Fibroblast of skin of scalp (primary cell): ENCODE measurements around the gene ARHGEF28.
A peak's percentile ranks its signal among the peaks of the same experiment; 100 is the strongest.

Experiments
- DNase-seq: peaks from one replicate; pipeline ENCODE4 v3.0.0-alpha.2; 2013

ARHGEF28 gene

GRCh38 chr5:73903169-73903568 lies 277.2 kb downstream of the ARHGEF28 start:
- DNase-seq = no peak

- no peak for DNase-seq
Observed at GRCh38 chr5:73906277-73906676, 280.3 kb downstream of the ARHGEF28 start.

- no peak for DNase-seq
Observed at GRCh38 chr5:73907164-73907563, 281.2 kb downstream of the ARHGEF28 start.

- no peak for DNase-seq
Observed at GRCh38 chr5:73908395-73908794, 282.4 kb downstream of the ARHGEF28 start.

GRCh38 chr5:73908846-73909245 lies 282.9 kb downstream of the ARHGEF28 start:
- no peak for DNase-seq

GRCh38 chr5:73909474-73909873 lies 283.5 kb downstream of the ARHGEF28 start:
- DNase-seq = no peak

- DNase-seq = peak; percentile 62
Observed at GRCh38 chr5:73911761-73912393, 285.9 kb downstream of the ARHGEF28 start.

GRCh38 chr5:73912821-73913271 lies 286.9 kb downstream of the ARHGEF28 start:
- DNase-seq = no peak

- no peak for DNase-seq
Observed at GRCh38 chr5:73913971-73914370, 288.0 kb downstream of the ARHGEF28 start.

- no peak for DNase-seq
Observed at GRCh38 chr5:73915345-73915744, 289.3 kb downstream of the ARHGEF28 start.

GRCh38 chr5:73917433-73917832 lies 291.4 kb downstream of the ARHGEF28 start:
- DNase-seq = no peak

- DNase-seq = no peak
Observed at GRCh38 chr5:73917891-73918290, 291.9 kb downstream of the ARHGEF28 start.

GRCh38 chr5:73918791-73919221 lies 292.8 kb downstream of the ARHGEF28 start:
- no peak for DNase-seq

GRCh38 chr5:73921741-73922140 lies 295.7 kb downstream of the ARHGEF28 start:
- DNase-seq = no peak

- no peak for DNase-seq
Observed at GRCh38 chr5:73922224-73922623, 296.2 kb downstream of the ARHGEF28 start.

- DNase-seq = no peak
Observed at GRCh38 chr5:73922875-73923557, 297.0 kb downstream of the ARHGEF28 start.

- no peak for DNase-seq
Observed at GRCh38 chr5:73928476-73929070, 302.6 kb downstream of the ARHGEF28 start.

GRCh38 chr5:73935719-73936118 lies 309.7 kb downstream of the ARHGEF28 start:
- no peak for DNase-seq

GRCh38 chr5:73938280-73938937 lies 312.4 kb downstream of the ARHGEF28 start:
- peak; percentile 97 for DNase-seq

GRCh38 chr5:73938938-73939320 lies 312.9 kb downstream of the ARHGEF28 start:
- DNase-seq = no peak

- no peak for DNase-seq
Observed at GRCh38 chr5:73939557-73939956, 313.6 kb downstream of the ARHGEF28 start.

GRCh38 chr5:73940026-73940425 lies 314.0 kb downstream of the ARHGEF28 start:
- DNase-seq = no peak

GRCh38 chr5:73940801-73941200 lies 314.8 kb downstream of the ARHGEF28 start:
- DNase-seq = peak; percentile 40
